Memory B cell (primary cell): ENCODE data around the gene IGSF23.
"Not testable (repeated sequence)": the region's sequence is repeated elsewhere in the genome, so short reads cannot be mapped to it uniquely, and the experiment has no call there.

Experiments
- ATAC-seq: fragments of 150-1000 bp; cut with Tn5 transposase; 2 replicates; pipeline ENCODE4 v1.10.0; 2021; ENCODE audit warnings: low read depth, mild to moderate bottlenecking, moderate library complexity
- DNase-seq, 2 donors: peaks; one replicate each; pipeline ENCODE4 v3.0.0; 2022; ENCODE audit warnings: low spot score in 2 of 2
- H3K27ac Mint-ChIP-seq: one replicate; pipeline ENCODE4 v1.8.0; 2022; ENCODE audit warnings: mild to moderate bottlenecking, moderate library complexity, mixed read lengths
- H3K27me3 Mint-ChIP-seq: one replicate; pipeline ENCODE4 v1.8.0; 2022; ENCODE audit warnings: mixed read lengths
- H3K36me3 Mint-ChIP-seq: one replicate; pipeline ENCODE4 v1.8.0; 2022; ENCODE audit warnings: mild to moderate bottlenecking, mixed read lengths
- H3K4me1 Mint-ChIP-seq: one replicate; pipeline ENCODE4 v1.8.0; 2022; ENCODE audit warnings: mixed read lengths
- H3K4me3 Mint-ChIP-seq: one replicate; pipeline ENCODE4 v1.8.0; 2022; ENCODE audit warnings: mild to moderate bottlenecking, moderate library complexity, mixed read lengths
- H3K9me3 Mint-ChIP-seq: one replicate; pipeline ENCODE4 v1.8.0; 2022; ENCODE audit warnings: mixed read lengths

Gene IGSF23

DNA sequence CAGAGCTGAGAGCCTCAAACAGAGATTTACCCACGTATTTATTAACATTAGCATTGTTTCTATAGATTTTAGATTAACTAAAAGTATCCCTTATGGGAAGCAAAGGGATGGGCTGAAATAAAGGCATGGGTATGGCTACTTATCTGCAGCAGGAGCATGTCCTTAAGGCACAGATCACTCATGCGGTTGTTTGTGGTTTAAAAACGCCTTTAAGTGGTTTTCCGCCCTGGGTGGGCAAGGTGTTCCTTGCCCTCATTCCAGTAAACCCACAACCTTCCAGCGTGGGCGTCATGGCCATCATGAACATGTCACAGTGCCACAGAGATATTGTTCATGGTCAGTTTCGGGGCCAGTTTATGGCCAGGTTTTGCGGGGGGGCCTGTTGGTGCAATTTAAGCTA, 18.2 kb downstream of the IGSF23 start:
- not testable (repeated sequence) for ATAC-seq, H3K36me3 Mint-ChIP-seq, H3K27ac Mint-ChIP-seq, DNase-seq, H3K4me1 Mint-ChIP-seq, H3K9me3 Mint-ChIP-seq, H3K4me3 Mint-ChIP-seq
- H3K27me3 Mint-ChIP-seq: peaks cover 13% of the 10 kb centered on the region

GRCh38 chr19:44634058-44634457, 20.7 kb downstream of the IGSF23 start:
- not testable (repeated sequence) for H3K36me3 Mint-ChIP-seq, H3K27ac Mint-ChIP-seq, ATAC-seq, H3K4me1 Mint-ChIP-seq, H3K4me3 Mint-ChIP-seq, H3K9me3 Mint-ChIP-seq, H3K27me3 Mint-ChIP-seq, DNase-seq

GRCh38 chr19:44634785-44635184, 21.4 kb downstream of the IGSF23 start:
- DNase-seq (no peak), ATAC-seq (no peak)
- H3K36me3 Mint-ChIP-seq: no peaks in the 10 kb centered on the region
- no peaks in the 10 kb centered on the region for H3K4me1 Mint-ChIP-seq
- no peak overlapping the region for H3K4me3 Mint-ChIP-seq
- H3K27me3 Mint-ChIP-seq: peaks cover 8% of the 10 kb centered on the region
- no peak overlapping the region for H3K27ac Mint-ChIP-seq
- no peaks in the 10 kb centered on the region for H3K9me3 Mint-ChIP-seq

DNA sequence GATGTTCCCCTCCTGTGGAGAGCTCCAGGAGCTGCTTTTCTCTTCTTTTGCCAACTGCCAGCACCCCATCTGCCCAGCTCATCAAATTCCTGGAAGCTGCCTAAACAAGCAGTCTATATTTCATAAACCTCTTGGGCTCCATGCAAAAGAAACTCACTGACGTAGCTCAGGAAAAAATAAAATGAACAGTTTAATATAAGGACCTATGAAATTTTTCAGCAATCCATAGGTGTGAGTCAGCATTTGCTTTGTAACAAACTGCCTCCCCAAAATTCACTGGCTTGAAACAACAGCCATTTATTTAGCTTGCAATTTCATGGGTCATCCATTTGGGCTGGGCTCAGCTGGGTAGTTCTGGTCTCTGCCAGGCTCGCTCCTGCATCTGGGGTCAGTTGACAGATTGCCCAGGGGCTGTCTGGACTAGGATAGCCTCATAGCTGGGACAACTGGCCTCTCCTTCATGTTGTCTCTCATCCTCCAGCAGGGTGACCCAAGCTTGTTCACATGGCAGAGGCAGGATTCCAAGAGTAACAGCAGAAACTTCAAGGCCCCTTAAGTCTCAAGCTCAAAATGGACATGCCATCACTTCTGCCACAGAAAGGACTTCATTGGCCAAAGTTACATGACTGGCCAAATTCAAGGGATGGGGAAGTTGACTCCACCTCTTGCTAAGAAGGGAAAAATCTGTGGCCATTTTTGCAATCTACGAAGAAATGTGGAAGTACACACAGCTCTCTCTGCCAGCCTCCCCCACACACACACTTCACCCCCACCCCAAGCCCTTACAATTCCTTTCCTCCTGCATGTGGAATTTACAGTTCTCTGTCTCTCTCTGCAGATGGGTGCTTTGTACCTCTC, 22.4 kb downstream of the IGSF23 start:
- no peak overlapping the region for H3K27ac Mint-ChIP-seq
- no peaks in the 10 kb centered on the region for H3K9me3 Mint-ChIP-seq
- peaks cover 9% of the 10 kb centered on the region for H3K27me3 Mint-ChIP-seq
- ATAC-seq (no peak), DNase-seq (no peak)
- no peaks in the 10 kb centered on the region for H3K36me3 Mint-ChIP-seq
- no peaks in the 10 kb centered on the region for H3K4me1 Mint-ChIP-seq
- H3K4me3 Mint-ChIP-seq: no peak overlapping the region

GRCh38 chr19:44636439-44637389, 23.4 kb downstream of the IGSF23 start:
- ATAC-seq (no peak), DNase-seq (no peak)
- Mint-ChIP-seq H3K4me3 (no peak overlapping the region), H3K4me1 (no peaks in the 10 kb centered on the region), H3K27ac (no peak overlapping the region), H3K36me3 (no peaks in the 10 kb centered on the region), H3K9me3 (no peaks in the 10 kb centered on the region), H3K27me3 (peaks cover 9% of the 10 kb centered on the region)

DNA sequence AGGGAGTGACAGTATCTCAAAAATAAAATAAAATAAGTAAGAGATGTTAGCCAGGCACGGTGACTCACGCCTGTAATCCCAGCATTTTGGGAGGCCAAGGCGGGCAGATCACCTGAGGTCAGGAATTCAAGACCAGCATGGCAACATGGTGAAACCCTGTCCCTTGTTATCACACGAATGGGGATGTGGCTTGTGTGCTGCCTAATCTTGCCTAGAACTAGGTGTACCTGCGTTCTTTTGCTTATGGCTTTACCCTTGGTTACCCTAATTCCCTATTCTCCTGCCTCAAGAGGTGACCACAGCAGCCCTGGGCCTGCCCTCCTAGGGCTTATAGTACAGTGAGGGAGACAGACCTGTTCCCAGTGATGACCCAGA, 24.0 kb downstream of the IGSF23 start:
- Mint-ChIP-seq H3K4me3 (no peak overlapping the region), H3K9me3 (no peaks in the 10 kb centered on the region), H3K4me1 (no peaks in the 10 kb centered on the region), H3K36me3 (no peaks in the 10 kb centered on the region), H3K27ac (no peak overlapping the region), H3K27me3 (peaks cover 9% of the 10 kb centered on the region)
- DNase-seq: no peak
- ATAC-seq: no peak

GRCh38 chr19:44640518-44640917, 27.2 kb downstream of the IGSF23 start:
- no peak overlapping the region for H3K4me3 Mint-ChIP-seq
- ATAC-seq: no peak
- no peak for DNase-seq
- no peaks in the 10 kb centered on the region for H3K9me3 Mint-ChIP-seq
- H3K36me3 Mint-ChIP-seq: no peaks in the 10 kb centered on the region
- no peak overlapping the region for H3K27ac Mint-ChIP-seq
- peaks cover 6% of the 10 kb centered on the region for H3K27me3 Mint-ChIP-seq
- no peaks in the 10 kb centered on the region for H3K4me1 Mint-ChIP-seq

- Mint-ChIP-seq H3K27ac (no peak overlapping the region), H3K27me3 (peaks cover 9% of the 10 kb centered on the region), H3K36me3 (no peaks in the 10 kb centered on the region), H3K4me3 (no peak overlapping the region), H3K4me1 (no peaks in the 10 kb centered on the region), H3K9me3 (no peaks in the 10 kb centered on the region)
- DNase-seq: no peak
- no peak for ATAC-seq
Measured at GRCh38 chr19:44641501-44642265, 28.3 kb downstream of the IGSF23 start.

DNA sequence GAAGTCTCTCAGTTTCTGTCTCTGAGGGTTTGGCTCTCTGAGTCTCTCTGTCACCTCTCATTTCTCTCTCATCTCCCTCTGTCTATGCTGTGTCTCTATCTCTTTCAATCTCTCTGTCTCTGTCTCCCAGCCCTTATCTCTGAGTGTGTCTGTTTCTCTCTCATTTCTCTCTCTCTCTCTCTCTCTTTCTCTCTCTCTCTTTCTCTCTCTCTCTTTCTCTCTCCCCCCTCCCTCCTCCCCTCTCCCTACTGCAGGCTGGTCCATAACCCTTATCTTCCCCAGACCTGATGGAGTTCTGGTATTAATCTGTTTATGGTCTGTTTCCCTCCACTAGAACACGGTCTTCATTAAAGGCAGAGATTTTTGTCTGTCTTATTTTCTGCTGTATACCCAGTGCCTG, 29.0 kb downstream of the IGSF23 start:
- Mint-ChIP-seq H3K36me3 (no peaks in the 10 kb centered on the region), H3K27ac (no peak overlapping the region), H3K4me1 (no peaks in the 10 kb centered on the region), H3K4me3 (no peak overlapping the region), H3K27me3 (peaks cover 11% of the 10 kb centered on the region), H3K9me3 (no peaks in the 10 kb centered on the region)
- no peak for DNase-seq
- ATAC-seq: no peak

DNA sequence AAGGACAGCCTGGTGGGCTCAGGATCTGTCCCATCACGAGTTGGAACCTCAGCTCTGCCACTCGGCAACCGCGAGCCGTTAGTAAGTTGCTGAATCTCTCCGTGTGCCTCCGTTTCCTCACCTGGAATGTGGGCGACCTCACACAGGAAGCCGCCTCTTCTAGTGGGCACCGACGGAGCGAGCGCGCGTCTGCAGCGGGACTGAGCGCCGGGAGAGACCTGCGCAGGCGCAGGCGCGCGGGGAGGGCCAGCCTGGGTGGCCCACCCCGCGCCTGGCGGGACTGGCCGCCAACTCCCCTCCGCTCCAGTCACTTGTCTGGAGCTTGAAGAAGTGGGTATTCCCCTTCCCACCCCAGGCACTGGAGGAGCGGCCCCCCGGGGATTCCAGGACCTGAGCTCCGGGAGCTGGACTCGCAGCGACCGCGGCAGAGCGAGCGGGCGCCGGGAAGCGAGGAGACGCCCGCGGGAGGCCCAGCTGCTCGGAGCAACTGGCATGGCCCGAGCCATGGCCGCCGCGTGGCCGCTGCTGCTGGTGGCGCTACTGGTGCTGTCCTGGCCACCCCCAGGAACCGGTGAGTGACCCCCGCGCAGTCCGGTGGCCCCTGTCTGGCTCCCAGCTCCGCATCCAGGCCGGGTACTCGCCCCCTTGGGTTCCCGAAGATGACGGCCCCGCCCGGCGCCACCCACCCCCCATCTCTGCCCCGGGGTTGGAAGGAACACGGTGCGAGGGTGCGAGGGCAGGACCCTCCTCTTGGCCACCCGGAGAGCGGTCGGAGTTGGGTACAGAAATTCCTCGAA, 30.4 kb downstream of the IGSF23 start, which contains the start of gene PVR:
TSS of gene PVR (plus strand) at position 306 of the 797 bp plus-strand sequence. CDS start at position 493, 187 bp downstream.
- H3K27me3 Mint-ChIP-seq: peaks cover 9% of the 10 kb centered on the region
- H3K27ac Mint-ChIP-seq: no peak within 1 kb of the TSS
- no peaks in the 10 kb centered on the region for H3K36me3 Mint-ChIP-seq
- ATAC-seq (no peak), DNase-seq (no peak)
- peak within 1 kb of the TSS; percentile 58 for H3K4me3 Mint-ChIP-seq
- no peaks in the 10 kb centered on the region for H3K9me3 Mint-ChIP-seq
- H3K4me1 Mint-ChIP-seq: no peaks in the 10 kb centered on the region

DNA sequence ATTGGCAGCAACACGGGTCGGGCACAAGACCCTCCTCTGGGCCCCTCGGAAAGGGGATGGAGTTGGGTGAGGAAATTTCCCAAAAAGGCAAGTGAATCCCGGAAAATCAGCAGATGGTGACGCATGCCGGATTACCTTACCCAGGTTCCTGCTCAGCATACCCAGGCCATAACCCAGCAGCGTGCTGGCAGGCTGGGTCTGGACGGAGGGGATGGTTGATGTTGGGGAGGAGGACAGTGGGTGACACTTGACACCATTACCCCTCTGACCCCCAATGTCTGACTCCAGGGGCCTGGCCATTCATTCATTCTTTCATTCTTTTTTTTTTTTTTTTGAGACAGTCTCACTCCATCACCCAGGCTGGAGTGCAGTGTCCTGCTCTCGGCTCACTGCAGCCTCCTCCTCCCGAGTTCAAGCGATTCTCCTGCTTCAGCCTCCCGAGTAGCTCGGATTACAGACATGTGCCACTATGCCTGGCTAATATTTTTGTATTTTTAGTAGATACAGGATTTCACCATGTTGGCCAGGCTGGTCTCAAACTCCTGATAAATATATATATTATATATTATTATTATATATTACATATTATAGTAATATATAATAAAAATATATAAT, 31.1 kb downstream of the IGSF23 start:
- Mint-ChIP-seq H3K27me3 (peaks cover 9% of the 10 kb centered on the region), H3K27ac (no peak overlapping the region), H3K9me3 (no peaks in the 10 kb centered on the region), H3K36me3 (no peaks in the 10 kb centered on the region), H3K4me1 (no peaks in the 10 kb centered on the region), H3K4me3 (no peak overlapping the region)
- no peak for ATAC-seq
- DNase-seq: no peak

DNA sequence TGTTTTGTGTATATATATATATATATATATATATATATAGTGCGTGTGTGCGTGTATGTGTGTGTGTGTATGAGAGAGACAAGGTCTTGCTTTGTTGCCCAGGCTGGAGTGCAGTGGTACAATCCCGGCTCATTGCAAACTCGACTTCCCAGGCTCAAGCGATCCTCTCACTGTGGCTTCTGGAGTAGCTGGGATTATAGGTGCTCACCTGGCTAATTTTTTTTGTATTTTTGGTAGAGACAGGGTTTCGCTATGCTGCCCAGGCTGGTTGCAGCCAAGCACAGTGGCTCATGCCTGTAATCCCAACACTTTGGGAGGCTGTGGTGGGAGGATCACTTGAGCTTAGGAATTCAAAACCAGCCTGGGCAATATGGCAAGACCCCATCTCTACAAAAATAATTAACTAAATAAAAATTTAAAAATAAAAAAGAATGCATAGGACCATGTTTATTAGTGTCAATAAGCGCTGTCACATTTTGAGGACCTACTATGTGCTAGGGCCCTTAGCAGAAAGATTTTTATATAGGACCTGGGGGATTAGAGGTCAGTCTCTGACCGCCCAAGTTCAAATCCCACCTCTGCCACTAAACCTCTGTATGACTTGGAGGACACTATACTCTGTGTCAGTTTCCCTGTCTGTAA, 32.2 kb downstream of the IGSF23 start:
- no peak for DNase-seq
- H3K9me3 Mint-ChIP-seq: no peaks in the 10 kb centered on the region
- no peak for ATAC-seq
- no peak overlapping the region for H3K27ac Mint-ChIP-seq
- no peaks in the 10 kb centered on the region for H3K4me1 Mint-ChIP-seq
- H3K27me3 Mint-ChIP-seq: peaks cover 12% of the 10 kb centered on the region
- no peaks in the 10 kb centered on the region for H3K36me3 Mint-ChIP-seq
- no peak overlapping the region for H3K4me3 Mint-ChIP-seq
